Measurements from ENCODE around the gene OSBPL2. TPM values are rescaled to one million over a fixed set of nuclear protein-coding genes. Genes with fewer than 3 reads are reported as not detected.

Gene OSBPL2
- 23.6 and 27.9 TPM in 2 replicates for total RNA-seq
- 11.4 and 13.3 TPM in 2 replicates for polyA plus RNA-seq
- polyA plus RNA-seq (2012): 17.3 and 19.5 TPM in 2 replicates
- polyA minus RNA-seq (ENCODE audit: low replicate concordance): 20.6 and 28.4 TPM in 2 replicates

DNA sequence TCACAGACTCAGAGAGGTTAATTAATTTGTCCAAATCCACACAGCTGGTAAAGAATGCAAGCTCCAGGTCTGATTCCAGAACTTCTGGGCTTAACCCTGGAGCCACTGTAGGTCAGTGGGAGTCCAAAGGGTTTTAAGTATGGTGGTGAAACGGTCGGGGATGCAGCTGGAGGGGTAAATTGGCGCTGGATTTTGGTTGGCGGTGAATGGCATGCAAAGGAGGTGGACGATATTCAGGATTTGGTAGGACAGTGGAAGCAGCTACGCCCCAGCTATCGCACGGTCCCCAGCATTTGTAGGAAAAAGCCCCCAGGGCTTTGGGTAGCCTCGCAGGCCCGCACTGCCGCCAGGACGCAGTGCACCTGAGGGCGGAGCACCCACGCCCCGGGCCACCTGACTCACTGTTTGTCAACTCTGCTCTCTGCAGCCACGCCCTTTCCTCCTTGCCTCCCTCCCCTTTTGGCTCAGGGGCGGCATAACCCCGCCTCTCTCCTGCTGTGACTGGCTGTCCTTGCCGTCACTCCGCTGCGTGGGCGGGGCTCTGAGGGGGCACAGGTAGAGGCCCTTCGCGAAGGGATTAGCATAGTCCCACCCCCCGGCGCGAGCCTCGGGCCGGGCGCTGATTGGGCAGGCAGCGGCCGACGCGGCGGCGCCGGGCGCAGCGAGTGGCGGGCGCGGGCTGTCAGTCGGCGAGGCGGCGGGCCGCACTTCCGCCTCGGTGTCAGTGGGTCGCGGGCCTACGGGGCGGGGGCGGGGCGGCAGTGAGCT lies at the start of gene OSBPL2:
TSS of gene OSBPL2 (plus strand) at position 721 of the 768 bp plus-strand sequence. CDS start 17,664 bp downstream, outside the sequence.
- peaks cover 11% of the 10 kb centered on the region for H3K79me2 ChIP-seq (ENCODE audit: control insufficient read depth, insufficient read depth, low read length)
- TF ChIP-seq, protein P1, sequence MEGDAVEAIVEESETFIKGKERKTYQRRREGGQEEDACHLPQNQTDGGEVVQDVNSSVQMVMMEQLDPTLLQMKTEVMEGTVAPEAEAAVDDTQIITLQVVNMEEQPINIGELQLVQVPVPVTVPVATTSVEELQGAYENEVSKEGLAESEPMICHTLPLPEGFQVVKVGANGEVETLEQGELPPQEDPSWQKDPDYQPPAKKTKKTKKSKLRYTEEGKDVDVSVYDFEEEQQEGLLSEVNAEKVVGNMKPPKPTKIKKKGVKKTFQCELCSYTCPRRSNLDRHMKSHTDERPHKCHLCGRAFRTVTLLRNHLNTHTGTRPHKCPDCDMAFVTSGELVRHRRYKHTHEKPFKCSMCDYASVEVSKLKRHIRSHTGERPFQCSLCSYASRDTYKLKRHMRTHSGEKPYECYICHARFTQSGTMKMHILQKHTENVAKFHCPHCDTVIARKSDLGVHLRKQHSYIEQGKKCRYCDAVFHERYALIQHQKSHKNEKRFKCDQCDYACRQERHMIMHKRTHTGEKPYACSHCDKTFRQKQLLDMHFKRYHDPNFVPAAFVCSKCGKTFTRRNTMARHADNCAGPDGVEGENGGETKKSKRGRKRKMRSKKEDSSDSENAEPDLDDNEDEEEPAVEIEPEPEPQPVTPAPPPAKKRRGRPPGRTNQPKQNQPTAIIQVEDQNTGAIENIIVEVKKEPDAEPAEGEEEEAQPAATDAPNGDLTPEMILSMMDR (conservative IDR thresholded peaks at IDR 0.05 in 1 of 2, IDR thresholded peaks at IDR 0.05 in 1 of 2; ENCODE audit: low read depth in 1 of 2, low read length in 2 of 2): no peak
- TF ChIP-seq EZH2 (IDR thresholded peaks at IDR 0.05; ENCODE audit: low read length, missing control alignments): no peak

DNA sequence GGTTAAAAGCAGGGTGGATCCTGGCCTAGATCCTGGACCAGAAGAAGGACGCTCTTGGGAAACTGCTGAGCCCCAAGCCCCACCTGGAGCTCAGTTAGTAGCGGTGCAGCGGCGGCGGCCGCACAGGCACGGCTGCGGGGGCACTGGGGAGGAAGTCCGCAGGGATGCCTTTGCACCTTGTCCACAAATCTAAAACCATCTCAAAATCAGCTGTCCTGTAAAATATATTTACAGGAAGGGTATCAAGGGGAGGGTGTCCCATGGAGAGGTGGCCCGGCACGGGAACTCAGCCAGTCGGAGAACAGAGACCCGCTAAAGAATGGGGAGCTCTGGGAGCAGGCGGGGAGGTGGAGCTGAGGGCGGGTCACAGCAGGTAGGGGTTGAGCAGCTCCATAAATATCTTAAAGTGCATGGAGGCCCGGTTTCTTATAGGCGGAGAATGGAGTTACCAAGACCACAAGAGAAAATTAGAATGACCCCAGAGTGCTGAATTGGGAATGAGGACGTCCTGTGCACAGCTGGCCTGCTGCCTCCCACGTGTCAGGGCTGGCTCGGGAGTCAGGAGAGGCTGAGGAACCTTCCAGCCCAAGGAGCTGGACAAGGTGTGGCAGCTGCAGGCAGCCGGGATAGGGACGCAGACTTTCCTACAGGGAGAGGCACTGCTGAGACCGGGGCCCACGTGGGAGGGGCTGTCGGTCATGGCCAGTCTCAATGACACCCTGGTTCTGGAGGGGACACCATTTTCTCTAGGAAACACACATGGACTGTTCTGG lies 47.5 kb upstream of the OSBPL2 start:
- Histone ChIP-seq H3K27me3 (ENCODE audit: control insufficient read depth, insufficient read depth, low read length) (no peaks in the 10 kb centered on the region), H3K79me2 (ENCODE audit: control insufficient read depth, insufficient read depth, low read length) (peaks cover 22% of the 10 kb centered on the region), H3K36me3 (ENCODE audit: control insufficient read depth, insufficient read depth, low read length) (no peaks in the 10 kb centered on the region), H3K27ac (ENCODE audit: insufficient read depth, low read length) (no peak overlapping the region), H4K20me1 (ENCODE audit: control insufficient read depth, extremely low read depth, insufficient read depth, low read length) (no peaks in the 10 kb centered on the region), H3K9ac (ENCODE audit: insufficient read depth, low read length) (no peak overlapping the region), H3K9me3 (ENCODE audit: control insufficient read depth, insufficient read depth, low read depth, low read length) (no peaks in the 10 kb centered on the region), H3K4me2 (ENCODE audit: extremely low read depth, insufficient read depth, low read length) (no peak overlapping the region), H3K4me1 (ENCODE audit: control insufficient read depth, extremely low read depth, insufficient read depth, low read length) (no peaks in the 10 kb centered on the region), H3K4me3 (replicated peaks in 1 of 4; ENCODE audit: control extremely low read depth in 1 of 4, insufficient read depth in 1 of 4, low read depth in 3 of 4, low read length in 4 of 4) (no peak overlapping the region), H2AFZ (ENCODE audit: low read length) (no peak overlapping the region)
- TF ChIP-seq EZH2 (IDR thresholded peaks at IDR 0.05; ENCODE audit: low read length, missing control alignments): no peak
- TF ChIP-seq, protein P1 (conservative IDR thresholded peaks at IDR 0.05 in 1 of 2, IDR thresholded peaks at IDR 0.05 in 1 of 2; ENCODE audit: low read depth in 1 of 2, low read length in 2 of 2): no peak
- no peak for DNase-seq (ENCODE audit: low read depth in 2 of 2)

More for the DNA sequence above, at the start of gene OSBPL2:
- Histone ChIP-seq H3K4me1 (ENCODE audit: control insufficient read depth, extremely low read depth, insufficient read depth, low read length) (no peaks in the 10 kb centered on the region), H3K4me2 (ENCODE audit: extremely low read depth, insufficient read depth, low read length) (peak within 1 kb of the TSS; percentile 95), H3K36me3 (ENCODE audit: control insufficient read depth, insufficient read depth, low read length) (no peaks in the 10 kb centered on the region), H3K9me3 (ENCODE audit: control insufficient read depth, insufficient read depth, low read depth, low read length) (no peaks in the 10 kb centered on the region), H2AFZ (ENCODE audit: low read length) (peak within 1 kb of the TSS; percentile 76), H3K9ac (ENCODE audit: insufficient read depth, low read length) (peak within 1 kb of the TSS; percentile 75), H3K4me3 (replicated peaks in 1 of 4; ENCODE audit: control extremely low read depth in 1 of 4, insufficient read depth in 1 of 4, low read depth in 3 of 4, low read length in 4 of 4) (peak within 1 kb of the TSS; percentile 73 to 79 (median 77)), H4K20me1 (ENCODE audit: control insufficient read depth, extremely low read depth, insufficient read depth, low read length) (no peaks in the 10 kb centered on the region), H3K27ac (ENCODE audit: insufficient read depth, low read length) (no peak within 1 kb of the TSS), H3K27me3 (ENCODE audit: control insufficient read depth, insufficient read depth, low read length) (peaks cover 4% of the 10 kb centered on the region)
- DNase-seq (ENCODE audit: low read depth in 2 of 2): peak; percentile 95
